AG10803 (cell line): ENCODE measurements around the gene ESR1.
"Not testable (repeated sequence)": the region's sequence is repeated elsewhere in the genome, so short reads cannot be mapped to it uniquely, and the experiment has no call there.

Source experiments
- DNase-seq: peaks from one replicate; pipeline ENCODE4 v3.0.0; 2010; ENCODE audit warnings: low read depth
- H3K4me3 ChIP-seq: 2 replicates; pipeline ENCODE4 v1.5.1; 2011; ENCODE audit warnings: mild to moderate bottlenecking, low read length, control low read depth
- TF ChIP-seq, protein P1 (sequence below): conservative IDR thresholded peaks from 2 replicates; pipeline ENCODE4 v1.5.1; 2011; ENCODE audit warnings: mild to moderate bottlenecking, low read length, control low read depth, inconsistent platforms

The ESR1 gene

GRCh38 chr6:152127432-152128165, 320.1 kb downstream of the ESR1 start:
- TF ChIP-seq, protein P1, sequence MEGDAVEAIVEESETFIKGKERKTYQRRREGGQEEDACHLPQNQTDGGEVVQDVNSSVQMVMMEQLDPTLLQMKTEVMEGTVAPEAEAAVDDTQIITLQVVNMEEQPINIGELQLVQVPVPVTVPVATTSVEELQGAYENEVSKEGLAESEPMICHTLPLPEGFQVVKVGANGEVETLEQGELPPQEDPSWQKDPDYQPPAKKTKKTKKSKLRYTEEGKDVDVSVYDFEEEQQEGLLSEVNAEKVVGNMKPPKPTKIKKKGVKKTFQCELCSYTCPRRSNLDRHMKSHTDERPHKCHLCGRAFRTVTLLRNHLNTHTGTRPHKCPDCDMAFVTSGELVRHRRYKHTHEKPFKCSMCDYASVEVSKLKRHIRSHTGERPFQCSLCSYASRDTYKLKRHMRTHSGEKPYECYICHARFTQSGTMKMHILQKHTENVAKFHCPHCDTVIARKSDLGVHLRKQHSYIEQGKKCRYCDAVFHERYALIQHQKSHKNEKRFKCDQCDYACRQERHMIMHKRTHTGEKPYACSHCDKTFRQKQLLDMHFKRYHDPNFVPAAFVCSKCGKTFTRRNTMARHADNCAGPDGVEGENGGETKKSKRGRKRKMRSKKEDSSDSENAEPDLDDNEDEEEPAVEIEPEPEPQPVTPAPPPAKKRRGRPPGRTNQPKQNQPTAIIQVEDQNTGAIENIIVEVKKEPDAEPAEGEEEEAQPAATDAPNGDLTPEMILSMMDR: no peak
- H3K4me3 ChIP-seq: no peak overlapping the region
- DNase-seq: no peak

GRCh38 chr6:152129691-152130151, 322.2 kb downstream of the ESR1 start:
- peak overlapping the region; percentile 53 for H3K4me3 ChIP-seq
- DNase-seq: peak; percentile 81
- TF ChIP-seq, protein P1: no peak

DNA sequence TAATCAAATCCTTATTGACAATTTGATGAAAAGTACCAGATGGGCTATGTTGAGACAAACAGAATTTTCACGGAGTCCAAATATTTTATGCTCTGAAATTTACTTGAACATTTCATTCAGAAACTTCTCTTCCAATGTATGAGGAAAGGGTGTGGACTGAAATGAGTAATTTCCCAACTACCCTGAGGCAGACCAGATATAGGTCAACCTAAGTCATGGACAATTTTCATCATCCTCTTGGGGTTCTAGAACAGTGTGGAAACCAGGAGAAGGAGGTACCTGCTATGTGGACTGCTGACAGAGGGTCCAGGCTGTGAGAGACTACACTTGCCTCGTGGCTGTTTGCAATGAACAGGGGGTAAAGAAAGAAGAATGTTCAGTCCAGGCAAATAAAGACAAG, 323.0 kb downstream of the ESR1 start:
- TF ChIP-seq, protein P1: no peak
- peak overlapping the region; percentile 53 for H3K4me3 ChIP-seq
- peak; percentile 25 for DNase-seq

- no peak overlapping the region for H3K4me3 ChIP-seq
- no peak for DNase-seq
- TF ChIP-seq, protein P1: no peak
These were observed 328.4 kb downstream of the ESR1 start for GRCh38 chr6:152135755-152136448.

DNA sequence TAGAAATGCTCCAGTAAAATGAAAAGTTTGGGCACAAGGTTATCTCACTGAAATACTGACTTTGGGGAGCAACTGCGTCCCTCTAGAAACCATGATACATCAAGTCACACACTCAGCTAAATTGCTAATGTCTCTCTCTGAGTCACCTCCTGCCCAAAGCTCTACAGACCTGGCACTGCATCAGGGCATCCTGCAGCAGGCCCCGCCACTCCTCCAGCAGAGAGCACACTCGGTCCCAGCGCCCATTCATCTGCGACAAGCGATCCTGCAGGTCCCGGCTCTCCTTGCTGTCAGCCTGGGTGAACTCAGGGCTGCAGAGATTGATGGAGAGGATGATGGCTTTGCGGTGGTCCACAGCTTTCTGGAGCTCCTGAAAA, 329.0 kb downstream of the ESR1 start:
- TF ChIP-seq, protein P1: no peak
- DNase-seq: no peak

DNA sequence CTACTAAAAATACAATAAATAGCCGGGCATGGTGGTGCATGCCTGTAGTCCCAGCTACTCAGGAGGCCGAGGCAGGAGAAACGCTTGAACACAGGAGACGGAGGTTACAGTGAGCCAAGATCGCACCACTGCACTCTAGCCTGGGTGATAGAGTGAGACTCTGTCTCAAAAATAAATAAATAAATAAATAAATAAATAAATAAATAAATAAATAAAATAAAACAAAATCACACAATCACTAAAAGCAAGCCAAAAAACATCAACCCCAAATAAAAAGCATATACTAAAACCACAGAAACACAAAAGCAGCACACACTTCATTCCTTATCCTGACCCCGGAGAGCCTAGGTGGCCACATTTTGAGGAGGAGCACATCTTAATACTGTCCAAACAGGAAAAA, 330.9 kb downstream of the ESR1 start:
- DNase-seq, H3K4me3 ChIP-seq: not testable (repeated sequence)

More for the DNA sequence above, 329.0 kb downstream of the ESR1 start:
- H3K4me3 ChIP-seq: no peak overlapping the region

DNA sequence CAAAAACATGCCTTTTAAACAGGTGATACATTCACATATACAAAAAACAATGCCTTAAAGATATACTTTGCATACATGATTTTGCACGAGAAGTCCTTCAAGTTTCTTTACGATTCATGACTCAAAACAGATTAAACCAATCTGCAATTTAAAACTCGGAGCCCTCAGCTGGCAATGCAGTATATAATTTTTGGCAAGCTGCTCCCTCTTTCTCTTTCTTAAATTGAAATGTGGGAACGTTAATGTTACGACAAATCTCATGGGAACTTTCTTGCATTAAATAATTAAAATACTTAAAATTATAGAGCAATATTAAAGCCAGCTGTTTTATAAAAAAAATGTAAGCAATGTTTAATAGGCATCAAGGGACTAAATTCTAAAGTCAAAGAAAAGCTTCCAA, 334.6 kb downstream of the ESR1 start:
- TF ChIP-seq, protein P1: no peak
- peak; percentile 84 for DNase-seq

More for the DNA sequence above, 334.6 kb downstream of the ESR1 start:
- no peak overlapping the region for H3K4me3 ChIP-seq
